ENCODE results near the gene RNF157. TPM values are rescaled to one million over a fixed set of nuclear protein-coding genes. Genes with fewer than 3 reads are reported as not detected.

RNF157 gene
- total and polyA plus RNA-seq, 9 of the 15 experiments (the other 6 are each of a cell fraction or from before 2014, with no cell fraction given): 8.1 to 31.7 (median 20.8) TPM

DNA sequence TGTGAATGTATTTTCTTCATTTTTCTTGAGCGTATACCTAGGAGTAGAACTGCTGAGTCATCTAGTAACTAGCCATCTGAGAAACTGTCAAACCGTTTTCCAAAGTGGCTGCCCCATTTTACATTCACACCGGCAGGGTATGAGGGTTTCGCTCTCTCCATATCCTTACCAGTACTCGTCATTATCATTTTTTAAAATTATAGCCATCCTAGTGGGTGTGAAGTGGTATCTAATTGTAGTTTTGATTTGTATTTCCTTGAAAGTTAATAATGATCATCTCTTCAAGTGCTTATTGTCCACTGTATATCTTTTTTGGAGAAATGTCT, 6.0 kb downstream of the RNF157 start (continued):
- TF ChIP-seq, protein P1, sequence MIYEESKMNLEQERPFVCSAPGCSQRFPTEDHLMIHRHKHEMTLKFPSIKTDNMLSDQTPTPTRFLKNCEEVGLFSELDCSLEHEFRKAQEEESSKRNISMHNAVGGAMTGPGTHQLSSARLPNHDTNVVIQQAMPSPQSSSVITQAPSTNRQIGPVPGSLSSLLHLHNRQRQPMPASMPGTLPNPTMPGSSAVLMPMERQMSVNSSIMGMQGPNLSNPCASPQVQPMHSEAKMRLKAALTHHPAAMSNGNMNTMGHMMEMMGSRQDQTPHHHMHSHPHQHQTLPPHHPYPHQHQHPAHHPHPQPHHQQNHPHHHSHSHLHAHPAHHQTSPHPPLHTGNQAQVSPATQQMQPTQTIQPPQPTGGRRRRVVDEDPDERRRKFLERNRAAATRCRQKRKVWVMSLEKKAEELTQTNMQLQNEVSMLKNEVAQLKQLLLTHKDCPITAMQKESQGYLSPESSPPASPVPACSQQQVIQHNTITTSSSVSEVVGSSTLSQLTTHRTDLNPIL (CRISPR knock-in tag; IDR thresholded peaks at IDR 0.05): no peak
- TF ChIP-seq, protein P2, sequence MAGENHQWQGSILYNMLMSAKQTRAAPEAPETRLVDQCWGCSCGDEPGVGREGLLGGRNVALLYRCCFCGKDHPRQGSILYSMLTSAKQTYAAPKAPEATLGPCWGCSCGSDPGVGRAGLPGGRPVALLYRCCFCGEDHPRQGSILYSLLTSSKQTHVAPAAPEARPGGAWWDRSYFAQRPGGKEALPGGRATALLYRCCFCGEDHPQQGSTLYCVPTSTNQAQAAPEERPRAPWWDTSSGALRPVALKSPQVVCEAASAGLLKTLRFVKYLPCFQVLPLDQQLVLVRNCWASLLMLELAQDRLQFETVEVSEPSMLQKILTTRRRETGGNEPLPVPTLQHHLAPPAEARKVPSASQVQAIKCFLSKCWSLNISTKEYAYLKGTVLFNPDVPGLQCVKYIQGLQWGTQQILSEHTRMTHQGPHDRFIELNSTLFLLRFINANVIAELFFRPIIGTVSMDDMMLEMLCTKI (IDR thresholded peaks at IDR 0.05; ENCODE audit: partially characterized antibody): no peak
- TF ChIP-seq, protein P3, sequence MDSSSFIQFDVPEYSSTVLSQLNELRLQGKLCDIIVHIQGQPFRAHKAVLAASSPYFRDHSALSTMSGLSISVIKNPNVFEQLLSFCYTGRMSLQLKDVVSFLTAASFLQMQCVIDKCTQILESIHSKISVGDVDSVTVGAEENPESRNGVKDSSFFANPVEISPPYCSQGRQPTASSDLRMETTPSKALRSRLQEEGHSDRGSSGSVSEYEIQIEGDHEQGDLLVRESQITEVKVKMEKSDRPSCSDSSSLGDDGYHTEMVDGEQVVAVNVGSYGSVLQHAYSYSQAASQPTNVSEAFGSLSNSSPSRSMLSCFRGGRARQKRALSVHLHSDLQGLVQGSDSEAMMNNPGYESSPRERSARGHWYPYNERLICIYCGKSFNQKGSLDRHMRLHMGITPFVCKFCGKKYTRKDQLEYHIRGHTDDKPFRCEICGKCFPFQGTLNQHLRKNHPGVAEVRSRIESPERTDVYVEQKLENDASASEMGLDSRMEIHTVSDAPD (CRISPR knock-in tag; IDR thresholded peaks at IDR 0.05): no peak
- peak in 1 of 2 experiments; percentile 62; a peak in 1 of 4 replicates for TF ChIP-seq NONO (IDR thresholded peaks at IDR 0.05; ENCODE audit: low read depth in 2 of 2, low read length in 1 of 2)
- TF ChIP-seq RAD21 (CRISPR knock-in tag; conservative IDR thresholded peaks at IDR 0.05 in 1 of 2, IDR thresholded peaks at IDR 0.05 in 1 of 2): 0 out of 4 replicates have a peak, but pooled peaks of 1 of the 2 experiments have one; percentile 7
- peak; percentile 53; the same call in 1 of the 2 replicates for TF ChIP-seq EHMT2 (IDR thresholded peaks at IDR 0.05)
- peak; percentile 33 for TF ChIP-seq MEIS2 (IDR thresholded peaks at IDR 0.05; ENCODE audit: partially characterized antibody)
- TF ChIP-seq, protein P4, sequence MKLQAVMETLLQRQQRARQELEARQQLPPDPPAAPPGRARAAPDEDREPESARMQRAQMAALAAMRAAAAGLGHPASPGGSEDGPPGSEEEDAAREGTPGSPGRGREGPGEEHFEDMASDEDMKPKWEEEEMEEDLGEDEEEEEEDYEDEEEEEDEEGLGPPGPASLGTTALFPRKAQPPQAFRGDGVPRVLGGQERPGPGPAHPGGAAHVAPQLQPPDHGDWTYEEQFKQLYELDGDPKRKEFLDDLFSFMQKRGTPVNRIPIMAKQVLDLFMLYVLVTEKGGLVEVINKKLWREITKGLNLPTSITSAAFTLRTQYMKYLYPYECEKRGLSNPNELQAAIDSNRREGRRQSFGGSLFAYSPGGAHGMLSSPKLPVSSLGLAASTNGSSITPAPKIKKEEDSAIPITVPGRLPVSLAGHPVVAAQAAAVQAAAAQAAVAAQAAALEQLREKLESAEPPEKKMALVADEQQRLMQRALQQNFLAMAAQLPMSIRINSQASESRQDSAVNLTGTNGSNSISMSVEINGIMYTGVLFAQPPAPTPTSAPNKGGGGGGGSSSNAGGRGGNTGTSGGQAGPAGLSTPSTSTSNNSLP (IDR thresholded peaks at IDR 0.05; ENCODE audit: borderline replicate concordance, low read depth, low read length): 0 out of 2 replicates have a peak, but pooled peaks have one; percentile 21
- peak in 1 of 2 experiments; percentile 26; a peak in 1 of 4 replicates for TF ChIP-seq KDM1A (IDR thresholded peaks at IDR 0.05)
- TF ChIP-seq FOXJ2 (tag; IDR thresholded peaks at IDR 0.05): no peak
- no peak for TF ChIP-seq MECOM (CRISPR knock-in tag; IDR thresholded peaks at IDR 0.05)
- 0 out of 2 replicates have a peak, but pooled peaks have one; percentile 22 for TF ChIP-seq DMBX1 (CRISPR knock-in tag; IDR thresholded peaks at IDR 0.05; ENCODE audit: borderline replicate concordance)
- no peak for TF ChIP-seq SIRT6 (IDR thresholded peaks at IDR 0.05; ENCODE audit: low read depth, low read length)
- peak; percentile 68 for TF ChIP-seq DPF2 (IDR thresholded peaks at IDR 0.05)
- TF ChIP-seq, protein P5, sequence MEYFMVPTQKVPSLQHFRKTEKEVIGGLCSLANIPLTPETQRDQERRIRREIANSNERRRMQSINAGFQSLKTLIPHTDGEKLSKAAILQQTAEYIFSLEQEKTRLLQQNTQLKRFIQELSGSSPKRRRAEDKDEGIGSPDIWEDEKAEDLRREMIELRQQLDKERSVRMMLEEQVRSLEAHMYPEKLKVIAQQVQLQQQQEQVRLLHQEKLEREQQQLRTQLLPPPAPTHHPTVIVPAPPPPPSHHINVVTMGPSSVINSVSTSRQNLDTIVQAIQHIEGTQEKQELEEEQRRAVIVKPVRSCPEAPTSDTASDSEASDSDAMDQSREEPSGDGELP (CRISPR knock-in tag; IDR thresholded peaks at IDR 0.05; ENCODE audit: borderline replicate concordance): no peak
- peak; percentile 30 for TF ChIP-seq POLR2B (IDR thresholded peaks at IDR 0.05; ENCODE audit: low read depth, partially characterized antibody)
- TF ChIP-seq NFIC (IDR thresholded peaks at IDR 0.05): peak; percentile 36; the same call in 1 of the 2 replicates
- TF ChIP-seq, protein P6, sequence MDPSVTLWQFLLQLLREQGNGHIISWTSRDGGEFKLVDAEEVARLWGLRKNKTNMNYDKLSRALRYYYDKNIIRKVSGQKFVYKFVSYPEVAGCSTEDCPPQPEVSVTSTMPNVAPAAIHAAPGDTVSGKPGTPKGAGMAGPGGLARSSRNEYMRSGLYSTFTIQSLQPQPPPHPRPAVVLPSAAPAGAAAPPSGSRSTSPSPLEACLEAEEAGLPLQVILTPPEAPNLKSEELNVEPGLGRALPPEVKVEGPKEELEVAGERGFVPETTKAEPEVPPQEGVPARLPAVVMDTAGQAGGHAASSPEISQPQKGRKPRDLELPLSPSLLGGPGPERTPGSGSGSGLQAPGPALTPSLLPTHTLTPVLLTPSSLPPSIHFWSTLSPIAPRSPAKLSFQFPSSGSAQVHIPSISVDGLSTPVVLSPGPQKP (CRISPR knock-in tag; IDR thresholded peaks at IDR 0.05): no peak
- TF ChIP-seq ZNF707 (CRISPR knock-in tag; conservative IDR thresholded peaks at IDR 0.05): no peak
- 0 out of 4 replicates have a peak, but pooled peaks of 1 of the 2 experiments have one; percentile 15 for TF ChIP-seq ARNT (IDR thresholded peaks at IDR 0.05)
